ENCODE data around the gene CTTNBP2.

Gene CTTNBP2

GRCh38 chr7:117871778-117872538 lies 1.3 kb downstream of the CTTNBP2 start:
- DNase-seq (ENCODE audit: low read depth), result no peak

- no peak for DNase-seq (ENCODE audit: low read depth)
Observed at GRCh38 chr7:117871401-117871777, 1.9 kb downstream of the CTTNBP2 start.

- DNase-seq (ENCODE audit: low read depth), result no peak
Observed at GRCh38 chr7:117870448-117871130, 2.7 kb downstream of the CTTNBP2 start.

- no peak for DNase-seq (ENCODE audit: low read depth)
Observed at GRCh38 chr7:117869374-117869773, 3.9 kb downstream of the CTTNBP2 start.

GRCh38 chr7:117863618-117864017 lies 9.6 kb downstream of the CTTNBP2 start:
- DNase-seq (ENCODE audit: low read depth), result no peak

GRCh38 chr7:117862378-117862777 lies 10.9 kb downstream of the CTTNBP2 start:
- no peak for DNase-seq (ENCODE audit: low read depth)

- DNase-seq (ENCODE audit: low read depth), result no peak
Observed at GRCh38 chr7:117859246-117859812, 13.9 kb downstream of the CTTNBP2 start.

- no peak for DNase-seq (ENCODE audit: low read depth)
Observed at GRCh38 chr7:117858712-117859111, 14.5 kb downstream of the CTTNBP2 start.

GRCh38 chr7:117857718-117858117 lies 15.5 kb downstream of the CTTNBP2 start:
- no peak for DNase-seq (ENCODE audit: low read depth)

GRCh38 chr7:117856196-117856595 lies 17.0 kb downstream of the CTTNBP2 start:
- DNase-seq (ENCODE audit: low read depth), result no peak

GRCh38 chr7:117854186-117854585 lies 19.1 kb downstream of the CTTNBP2 start:
- no peak for DNase-seq (ENCODE audit: low read depth)

GRCh38 chr7:117848941-117849340 lies 24.3 kb downstream of the CTTNBP2 start:
- DNase-seq (ENCODE audit: low read depth), result no peak

- no peak for DNase-seq (ENCODE audit: low read depth)
Observed at GRCh38 chr7:117844678-117845077, 28.6 kb downstream of the CTTNBP2 start.

- DNase-seq (ENCODE audit: low read depth), result no peak
Observed at GRCh38 chr7:117841611-117842010, 31.6 kb downstream of the CTTNBP2 start.

- no peak for DNase-seq (ENCODE audit: low read depth)
Observed at GRCh38 chr7:117841011-117841410, 32.2 kb downstream of the CTTNBP2 start.

GRCh38 chr7:117839507-117839906 lies 33.7 kb downstream of the CTTNBP2 start:
- DNase-seq (ENCODE audit: low read depth), result no peak

GRCh38 chr7:117837841-117838240 lies 35.4 kb downstream of the CTTNBP2 start:
- DNase-seq (ENCODE audit: low read depth), result no peak

GRCh38 chr7:117835016-117835664 lies 38.1 kb downstream of the CTTNBP2 start:
- DNase-seq (ENCODE audit: low read depth), result no peak

- no peak for DNase-seq (ENCODE audit: low read depth)
Observed at GRCh38 chr7:117830422-117830954, 42.8 kb downstream of the CTTNBP2 start.

- no peak for DNase-seq (ENCODE audit: low read depth)
Observed at GRCh38 chr7:117829450-117830117, 43.7 kb downstream of the CTTNBP2 start.

GRCh38 chr7:117828825-117829224 lies 44.4 kb downstream of the CTTNBP2 start:
- no peak for DNase-seq (ENCODE audit: low read depth)

- no peak for DNase-seq (ENCODE audit: low read depth)
Observed at GRCh38 chr7:117827862-117828261, 45.4 kb downstream of the CTTNBP2 start.

All from stimulated activated CD8-positive, alpha-beta memory T cell treated with anti-CD3 and anti-CD28 coated beads, Interleukin-15, amount 100 ng/mL, for 24 hours (primary cell).